ENCODE measurements around the gene DTHD1. TPM values are rescaled to one million over a fixed set of nuclear protein-coding genes. Genes with fewer than 3 reads are reported as not detected.
A peak's percentile ranks its signal among the peaks of the same experiment; 100 is the strongest.

The DTHD1 gene
- total RNA-seq, 6 donors from 2014 or later = 0.83 to 47.4 (median 7.2) TPM

GRCh38 chr4:36237366-36238313 lies 43.8 kb upstream of the DTHD1 start:
- Histone ChIP-seq H3K36me3 (peaks cover 0 to 3% (median 0%) of the 10 kb centered on the region in 4 donors), H3K4me1 (peaks cover 5 to 14% (median 9%) of the 10 kb centered on the region in 4 donors), H3K27me3 (no peaks in the 10 kb centered on the region), H3K9me3 (no peaks in the 10 kb centered on the region), H3K27ac (no peak overlapping the region), H3K4me3 (no peak overlapping the region)
- TF ChIP-seq, protein P1, sequence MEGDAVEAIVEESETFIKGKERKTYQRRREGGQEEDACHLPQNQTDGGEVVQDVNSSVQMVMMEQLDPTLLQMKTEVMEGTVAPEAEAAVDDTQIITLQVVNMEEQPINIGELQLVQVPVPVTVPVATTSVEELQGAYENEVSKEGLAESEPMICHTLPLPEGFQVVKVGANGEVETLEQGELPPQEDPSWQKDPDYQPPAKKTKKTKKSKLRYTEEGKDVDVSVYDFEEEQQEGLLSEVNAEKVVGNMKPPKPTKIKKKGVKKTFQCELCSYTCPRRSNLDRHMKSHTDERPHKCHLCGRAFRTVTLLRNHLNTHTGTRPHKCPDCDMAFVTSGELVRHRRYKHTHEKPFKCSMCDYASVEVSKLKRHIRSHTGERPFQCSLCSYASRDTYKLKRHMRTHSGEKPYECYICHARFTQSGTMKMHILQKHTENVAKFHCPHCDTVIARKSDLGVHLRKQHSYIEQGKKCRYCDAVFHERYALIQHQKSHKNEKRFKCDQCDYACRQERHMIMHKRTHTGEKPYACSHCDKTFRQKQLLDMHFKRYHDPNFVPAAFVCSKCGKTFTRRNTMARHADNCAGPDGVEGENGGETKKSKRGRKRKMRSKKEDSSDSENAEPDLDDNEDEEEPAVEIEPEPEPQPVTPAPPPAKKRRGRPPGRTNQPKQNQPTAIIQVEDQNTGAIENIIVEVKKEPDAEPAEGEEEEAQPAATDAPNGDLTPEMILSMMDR (IDR thresholded peaks at IDR 0.05) = no peak
- TF ChIP-seq POLR2A (IDR thresholded peaks at IDR 0.05) = no peak
- 73 to 74% methylated on average over 4 of the region's 4 CpGs for WGBS, 2 donors
- no peak for ATAC-seq (ENCODE audit: low FRiP score in 2 of 2)
- no peak for DNase-seq

GRCh38 chr4:36241771-36242170 lies 39.6 kb upstream of the DTHD1 start:
- H3K27ac ChIP-seq = peak overlapping the region in 3 of 4 donors; percentile 48 to 97 (median 94)
- 28 to 37% methylated on average over 2 of the region's 2 CpGs for WGBS, 2 donors
- H3K4me1 ChIP-seq = peaks cover 5 to 25% (median 13%) of the 10 kb centered on the region in 4 donors
- DNase-seq (no peak), ATAC-seq (ENCODE audit: low FRiP score in 2 of 2) (no peak)
- TF ChIP-seq, protein P1 (IDR thresholded peaks at IDR 0.05) = no peak
- no peak for TF ChIP-seq POLR2A (IDR thresholded peaks at IDR 0.05)
- no peak for TF ChIP-seq POLR2AphosphoS5 (IDR thresholded peaks at IDR 0.05)
- no peak for TF ChIP-seq EP300 (IDR thresholded peaks at IDR 0.05)
- no peaks in the 10 kb centered on the region for H3K9me3 ChIP-seq
- no peaks in the 10 kb centered on the region for H3K27me3 ChIP-seq
- H3K4me3 ChIP-seq = peak overlapping the region in 3 of 4 donors; percentile 62 to 87 (median 81)
- peaks cover 0 to 3% (median 0%) of the 10 kb centered on the region in 4 donors for H3K36me3 ChIP-seq

DNA sequence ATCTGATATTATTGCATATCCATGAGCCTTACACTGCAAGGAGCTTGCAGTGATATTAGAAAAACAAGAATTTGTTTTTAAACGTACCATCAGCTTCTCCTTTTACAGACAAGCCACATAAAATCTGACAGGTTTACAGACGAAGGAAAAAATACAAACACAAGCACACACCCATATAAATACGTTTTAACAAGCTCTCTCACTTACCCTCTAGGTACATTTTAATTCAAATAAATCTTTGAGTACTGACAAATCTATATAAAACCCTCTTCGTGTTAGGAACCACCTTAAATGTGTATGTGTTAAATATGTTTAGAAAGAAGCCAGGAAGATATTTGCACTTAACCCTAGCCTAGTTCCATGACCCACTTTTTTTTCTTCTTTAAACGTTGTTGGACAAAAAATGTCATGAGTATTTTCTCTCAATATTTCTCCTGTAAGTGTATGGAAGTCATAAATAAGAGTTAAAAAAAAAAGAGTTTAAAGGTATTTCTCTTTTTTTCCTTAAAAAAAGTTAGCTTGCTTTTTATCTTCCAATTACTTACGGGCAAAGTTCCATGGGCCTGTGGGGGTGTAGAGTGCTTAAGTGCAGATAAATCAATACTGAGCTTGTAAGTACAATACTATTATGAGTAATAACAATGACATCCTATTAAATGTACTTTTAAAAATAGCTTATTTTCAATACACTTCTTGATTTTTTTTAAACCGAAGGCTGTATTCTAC lies 38.6 kb upstream of the DTHD1 start:
- DNase-seq (no peak), ATAC-seq (ENCODE audit: low FRiP score in 2 of 2) (no peak)
- peaks cover 0 to 3% (median 0%) of the 10 kb centered on the region in 4 donors for H3K36me3 ChIP-seq
- no peaks in the 10 kb centered on the region for H3K9me3 ChIP-seq
- no peak for TF ChIP-seq EP300 (IDR thresholded peaks at IDR 0.05)
- no peak for TF ChIP-seq POLR2A (IDR thresholded peaks at IDR 0.05)
- TF ChIP-seq, protein P1 (IDR thresholded peaks at IDR 0.05) = no peak
- no peak for TF ChIP-seq POLR2AphosphoS5 (IDR thresholded peaks at IDR 0.05)
- H3K27ac ChIP-seq = peak overlapping the region in 3 of 4 donors; percentile 93 to 97 (median 94)
- WGBS, 2 donors = 27 to 28% methylated on average over 7 of the region's 7 CpGs
- peak overlapping the region in 3 of 4 donors; percentile 62 to 87 (median 81) for H3K4me3 ChIP-seq
- no peaks in the 10 kb centered on the region for H3K27me3 ChIP-seq
- peaks cover 5 to 25% (median 13%) of the 10 kb centered on the region in 4 donors for H3K4me1 ChIP-seq

DNA sequence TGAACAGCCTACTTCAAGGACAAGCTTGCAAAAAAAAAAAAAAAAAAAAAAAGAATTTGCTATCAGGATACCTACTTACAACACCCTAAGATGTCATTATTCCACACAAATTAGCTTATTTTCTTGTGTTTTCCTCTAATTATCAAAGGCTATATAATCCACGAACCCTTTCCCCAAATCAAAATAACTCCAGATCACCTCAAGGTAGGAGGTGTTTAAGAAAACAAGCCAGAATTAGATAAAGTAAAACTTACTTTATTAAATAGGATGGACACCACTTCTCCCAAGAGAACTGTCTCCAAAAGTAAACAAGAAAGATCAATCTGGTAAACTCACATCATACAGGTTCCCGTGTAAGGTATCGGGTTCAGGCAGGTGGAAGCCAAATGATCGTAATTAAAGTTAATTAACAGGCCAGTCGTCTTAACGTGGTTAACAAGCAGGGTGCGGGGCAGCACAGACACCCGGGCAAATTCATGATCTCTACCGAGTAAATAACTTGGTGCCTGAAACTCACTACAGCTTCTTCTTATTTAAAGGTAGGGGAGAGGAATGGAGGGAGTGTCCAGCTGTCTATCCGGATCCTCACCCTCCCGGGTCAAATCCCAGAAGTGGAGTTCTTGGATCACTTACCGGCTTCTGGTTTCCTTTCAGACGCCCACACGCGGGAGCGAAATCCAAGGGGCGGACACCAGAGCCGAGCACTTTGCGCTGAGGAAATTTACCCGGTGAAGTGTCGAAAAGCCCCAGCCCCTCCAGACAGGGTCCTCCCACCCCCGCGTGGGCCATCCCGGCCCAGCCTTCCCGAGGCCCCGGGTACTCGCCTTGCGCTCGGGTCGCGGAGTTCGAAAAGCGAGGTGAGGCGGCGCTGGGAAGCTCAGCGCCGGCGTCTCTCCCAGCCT lies 37.8 kb upstream of the DTHD1 start:
- H3K27ac ChIP-seq = peak overlapping the region; percentile 90 to 97 (median 94)
- ATAC-seq (ENCODE audit: low FRiP score in 2 of 2) = peak; percentile 74 to 77

More for the DNA sequence above, 37.8 kb upstream of the DTHD1 start:
- WGBS, 2 donors = 2 to 6% methylated on average over 17 to 20 of the region's 38 CpGs
- Histone ChIP-seq H3K9me3 (no peaks in the 10 kb centered on the region), H3K36me3 (peaks cover 0 to 1% (median 0%) of the 10 kb centered on the region in 4 donors), H3K27me3 (no peaks in the 10 kb centered on the region), H3K4me3 (peak overlapping the region; percentile 51 to 87 (median 72)), H3K4me1 (peaks cover 5 to 25% (median 13%) of the 10 kb centered on the region in 4 donors)
- DNase-seq = peak in 1 of 2 donors; percentile 69
- no peak for TF ChIP-seq EP300 (IDR thresholded peaks at IDR 0.05)
- TF ChIP-seq POLR2AphosphoS5 (IDR thresholded peaks at IDR 0.05) = peak; percentile 11 to 42
- TF ChIP-seq, protein P1 (IDR thresholded peaks at IDR 0.05) = no peak
- TF ChIP-seq POLR2A (IDR thresholded peaks at IDR 0.05) = no peak
